ENCODE results near the gene MBD3L2B. TPM values are rescaled to one million over a fixed set of nuclear protein-coding genes. Genes with fewer than 3 reads are reported as not detected.
A peak's percentile ranks its signal among the peaks of the same experiment; 100 is the strongest.
"Not testable (repeated sequence)": the region's sequence is repeated elsewhere in the genome, so short reads cannot be mapped to it uniquely, and the experiment has no call there.

MBD3L2B gene
- total RNA-seq, 1 experiment from 2014 or later = not detected

GRCh38 chr19:7068599-7068998, 47.4 kb upstream of the MBD3L2B start:
- POLR2A ChIA-PET = interaction anchor here (0.6 to 1.6 kb wide), 4 partner anchors 9 to 696 kb away, joined by 3 to 28 read pairs (median 4); partner anchors contain the start of gene ALKBH7
- no TSS peak for BruUV-seq (replicated peaks)

GRCh38 chr19:7067716-7068115, 46.5 kb upstream of the MBD3L2B start:
- peaks cover 1% of the 10 kb centered on the region for H3K36me3 ChIP-seq (ENCODE audit: control insufficient read depth, insufficient read depth, low read length)
- intact Hi-C loops (cut with micrococcal nuclease; ENCODE audit: unreplicated experiment) = no loop called here
- no peaks in the 10 kb centered on the region for H3K27me3 ChIP-seq (replicated peaks; ENCODE audit: control insufficient read depth, insufficient read depth, low read length)
- H3K4me3 Mint-ChIP-seq (ENCODE audit: unreplicated experiment) = no peak overlapping the region
- no peaks in the 10 kb centered on the region for H3K27me3 Mint-ChIP-seq (ENCODE audit: insufficient read depth, unreplicated experiment)
- H3K27ac Mint-ChIP-seq (ENCODE audit: unreplicated experiment) = no peak overlapping the region
- peaks cover 6% of the 10 kb centered on the region; the same call in 1 of the 2 replicates for H3K9me3 ChIP-seq
- H3K9me3 Mint-ChIP-seq (ENCODE audit: unreplicated experiment) = peaks cover 9% of the 10 kb centered on the region
- no TSS peak for BruUV-seq (replicated peaks)
- H3K4me3 ChIP-seq (ENCODE audit: low read depth, low read length) = no peak overlapping the region
- peaks cover 25% of the 10 kb centered on the region for H3K36me3 Mint-ChIP-seq (ENCODE audit: insufficient read depth, unreplicated experiment)
- CTCF ChIA-PET = no interaction called here
- no peaks in the 10 kb centered on the region for H3K4me1 ChIP-seq
- no peak for TF ChIP-seq CTCF (IDR thresholded peaks at IDR 0.05; ENCODE audit: insufficient read depth in 1 of 2, low read depth in 1 of 2, low read length in 1 of 2, severe bottlenecking in 1 of 2, unreplicated experiment in 1 of 2)
- peaks cover 7% of the 10 kb centered on the region for H3K4me1 Mint-ChIP-seq (ENCODE audit: low read depth, unreplicated experiment)
- DNase-seq = no peak
- POLR2A ChIA-PET = no interaction called here

More at GRCh38 chr19:7068599-7068998, 47.4 kb upstream of the MBD3L2B start:
- H3K4me3 Mint-ChIP-seq (ENCODE audit: unreplicated experiment) = peak overlapping the region; percentile 72
- CTCF ChIA-PET = interaction anchor here (1.0 kb wide), 1 partner anchor 31 kb away, joined by 4 read pairs; no protein-coding TSS in a partner anchor
- DNase-seq = no peak
- Histone ChIP-seq H3K4me1 (no peaks in the 10 kb centered on the region), H3K4me3 (ENCODE audit: low read depth, low read length) (peak overlapping the region; percentile 31), H3K27me3 (replicated peaks; ENCODE audit: control insufficient read depth, insufficient read depth, low read length) (no peaks in the 10 kb centered on the region), H3K36me3 (ENCODE audit: control insufficient read depth, insufficient read depth, low read length) (peaks cover 1% of the 10 kb centered on the region), H3K9me3 (peaks cover 6% of the 10 kb centered on the region; the same call in 1 of the 2 replicates)
- no peak for TF ChIP-seq CTCF (IDR thresholded peaks at IDR 0.05; ENCODE audit: insufficient read depth in 1 of 2, low read depth in 1 of 2, low read length in 1 of 2, severe bottlenecking in 1 of 2, unreplicated experiment in 1 of 2)
- peaks cover 31% of the 10 kb centered on the region for H3K36me3 Mint-ChIP-seq (ENCODE audit: insufficient read depth, unreplicated experiment)
- peaks cover 7% of the 10 kb centered on the region for H3K4me1 Mint-ChIP-seq (ENCODE audit: low read depth, unreplicated experiment)
- intact Hi-C loops (cut with micrococcal nuclease; ENCODE audit: unreplicated experiment) = no loop called here
- H3K27ac Mint-ChIP-seq (ENCODE audit: unreplicated experiment) = peak overlapping the region; percentile 70
- no peaks in the 10 kb centered on the region for H3K27me3 Mint-ChIP-seq (ENCODE audit: insufficient read depth, unreplicated experiment)
- peaks cover 9% of the 10 kb centered on the region for H3K9me3 Mint-ChIP-seq (ENCODE audit: unreplicated experiment)

- H3K27me3 ChIP-seq (replicated peaks; ENCODE audit: control insufficient read depth, insufficient read depth, low read length); H3K4me3 ChIP-seq (ENCODE audit: low read depth, low read length); CTCF ChIA-PET; H3K4me1 ChIP-seq; H3K9me3 Mint-ChIP-seq (ENCODE audit: unreplicated experiment); POLR2A ChIA-PET; BruUV-seq (replicated peaks); H3K36me3 ChIP-seq (ENCODE audit: control insufficient read depth, insufficient read depth, low read length); H3K4me3 Mint-ChIP-seq (ENCODE audit: unreplicated experiment); H3K27me3 Mint-ChIP-seq (ENCODE audit: insufficient read depth, unreplicated experiment); H3K4me1 Mint-ChIP-seq (ENCODE audit: low read depth, unreplicated experiment); H3K9me3 ChIP-seq; H3K27ac Mint-ChIP-seq (ENCODE audit: unreplicated experiment); intact Hi-C loops (cut with micrococcal nuclease; ENCODE audit: unreplicated experiment): not testable (repeated sequence)
- peaks cover 19% of the 10 kb centered on the region for H3K36me3 Mint-ChIP-seq (ENCODE audit: insufficient read depth, unreplicated experiment)
- DNase-seq = peak in 1 of 2 experiments; percentile 29
Observed at GRCh38 chr19:7067122-7067521, 45.9 kb upstream of the MBD3L2B start.
